HG02763 (cell line): ENCODE measurements around the gene SH2D5.

Experiments
- ATAC-seq: cut with Tn5 transposase; IDR thresholded peaks from one replicate; pipeline ENCODE4 v1.9.1; 2021; ENCODE audit warnings: mild to moderate bottlenecking, moderate library complexity; ENCODE audit not compliant: unreplicated experiment

The SH2D5 gene

GRCh38 chr1:20715406-20715805 lies 17.1 kb downstream of the SH2D5 start:
- no peak for ATAC-seq

- no peak for ATAC-seq
These were observed 19.1 kb downstream of the SH2D5 start for GRCh38 chr1:20713440-20713839.

- no peak for ATAC-seq
These were observed 20.3 kb downstream of the SH2D5 start for GRCh38 chr1:20712215-20712577.

- no peak for ATAC-seq
These were observed 21.0 kb downstream of the SH2D5 start for GRCh38 chr1:20711285-20712214.

- no peak for ATAC-seq
These were observed 21.8 kb downstream of the SH2D5 start for GRCh38 chr1:20710469-20711284.

GRCh38 chr1:20709868-20710267 lies 22.6 kb downstream of the SH2D5 start:
- ATAC-seq: no peak

GRCh38 chr1:20708891-20709290 lies 23.6 kb downstream of the SH2D5 start:
- ATAC-seq: no peak

GRCh38 chr1:20708057-20708456 lies 24.4 kb downstream of the SH2D5 start:
- ATAC-seq: no peak

- ATAC-seq: no peak
These were observed 25.7 kb downstream of the SH2D5 start for GRCh38 chr1:20706841-20707240.

- ATAC-seq: no peak
These were observed 27.2 kb downstream of the SH2D5 start for GRCh38 chr1:20705203-20705755.

GRCh38 chr1:20704390-20705202 lies 27.9 kb downstream of the SH2D5 start:
- no peak for ATAC-seq

GRCh38 chr1:20703124-20703756 lies 29.3 kb downstream of the SH2D5 start:
- ATAC-seq: no peak

- ATAC-seq: no peak
These were observed 30.1 kb downstream of the SH2D5 start for GRCh38 chr1:20702416-20702815.

- no peak for ATAC-seq
These were observed 30.7 kb downstream of the SH2D5 start for GRCh38 chr1:20701847-20702246.

- ATAC-seq: no peak
These were observed 31.1 kb downstream of the SH2D5 start for GRCh38 chr1:20701446-20701845.

GRCh38 chr1:20700636-20701215 lies 31.8 kb downstream of the SH2D5 start:
- ATAC-seq: no peak

GRCh38 chr1:20699558-20699957 lies 32.9 kb downstream of the SH2D5 start:
- ATAC-seq: no peak

GRCh38 chr1:20698195-20698910 lies 34.1 kb downstream of the SH2D5 start:
- ATAC-seq: no peak

GRCh38 chr1:20697563-20697962 lies 34.9 kb downstream of the SH2D5 start:
- ATAC-seq: no peak
